DMS53 treated with DMSO at 0.1 percent for 48 hours (cell line): ENCODE measurements around the gene ZNF438.
"Not testable (repeated sequence)": the region's sequence is repeated elsewhere in the genome, so short reads cannot be mapped to it uniquely, and the experiment has no call there.

ENCODE experiments used
- DNase-seq: peaks from one replicate; lab custom pipeline; 2025; ENCODE audit not compliant: unreplicated experiment; lab: John Stamatoyannopoulos, UW

The ZNF438 gene, protein sequence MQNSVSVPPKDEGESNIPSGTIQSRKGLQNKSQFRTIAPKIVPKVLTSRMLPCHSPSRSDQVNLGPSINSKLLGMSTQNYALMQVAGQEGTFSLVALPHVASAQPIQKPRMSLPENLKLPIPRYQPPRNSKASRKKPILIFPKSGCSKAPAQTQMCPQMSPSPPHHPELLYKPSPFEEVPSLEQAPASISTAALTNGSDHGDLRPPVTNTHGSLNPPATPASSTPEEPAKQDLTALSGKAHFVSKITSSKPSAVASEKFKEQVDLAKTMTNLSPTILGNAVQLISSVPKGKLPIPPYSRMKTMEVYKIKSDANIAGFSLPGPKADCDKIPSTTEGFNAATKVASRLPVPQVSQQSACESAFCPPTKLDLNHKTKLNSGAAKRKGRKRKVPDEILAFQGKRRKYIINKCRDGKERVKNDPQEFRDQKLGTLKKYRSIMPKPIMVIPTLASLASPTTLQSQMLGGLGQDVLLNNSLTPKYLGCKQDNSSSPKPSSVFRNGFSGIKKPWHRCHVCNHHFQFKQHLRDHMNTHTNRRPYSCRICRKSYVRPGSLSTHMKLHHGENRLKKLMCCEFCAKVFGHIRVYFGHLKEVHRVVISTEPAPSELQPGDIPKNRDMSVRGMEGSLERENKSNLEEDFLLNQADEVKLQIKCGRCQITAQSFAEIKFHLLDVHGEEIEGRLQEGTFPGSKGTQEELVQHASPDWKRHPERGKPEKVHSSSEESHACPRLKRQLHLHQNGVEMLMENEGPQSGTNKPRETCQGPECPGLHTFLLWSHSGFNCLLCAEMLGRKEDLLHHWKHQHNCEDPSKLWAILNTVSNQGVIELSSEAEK

DNA sequence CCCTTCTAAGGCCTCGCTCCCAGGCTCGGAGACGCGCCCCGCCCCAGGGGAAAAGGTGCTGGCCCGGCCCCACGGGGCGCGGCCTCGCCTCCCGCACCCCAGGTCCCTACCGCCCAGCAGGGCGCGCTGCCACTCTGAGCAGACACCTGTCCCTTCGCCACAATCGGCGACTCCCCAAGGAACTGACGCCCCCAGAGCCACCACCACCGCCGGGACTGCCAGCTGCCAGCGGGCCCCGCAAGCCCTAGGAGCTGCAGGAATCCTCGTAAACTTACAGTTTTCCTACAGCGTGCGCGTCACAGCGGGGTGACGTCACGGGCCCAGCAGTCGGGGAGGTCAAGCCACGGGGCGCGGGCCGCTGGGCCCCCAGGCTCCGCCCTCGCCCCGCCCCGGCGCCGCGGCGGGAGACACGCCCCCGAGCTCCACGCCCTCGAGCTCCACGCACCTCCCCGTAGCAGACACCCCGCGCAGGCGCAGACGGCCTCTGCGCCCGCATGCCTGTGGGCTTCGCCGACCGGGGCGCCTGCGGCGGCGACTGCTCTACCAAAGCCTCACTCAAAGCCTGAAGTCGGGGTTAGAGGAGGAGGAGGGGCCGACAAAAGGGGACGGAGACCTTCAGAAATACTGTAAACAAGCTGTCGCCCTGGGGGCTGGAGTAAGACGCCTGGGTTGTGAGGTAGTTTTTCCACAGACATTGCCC is at the start of gene ZNF438:
Gene ZNF438, minus strand, starts transcription at position 308 of the 700 bp plus-strand sequence. CDS start 154,831 bp downstream, outside the sequence.
- DNase-seq = peak; percentile 87

DNA sequence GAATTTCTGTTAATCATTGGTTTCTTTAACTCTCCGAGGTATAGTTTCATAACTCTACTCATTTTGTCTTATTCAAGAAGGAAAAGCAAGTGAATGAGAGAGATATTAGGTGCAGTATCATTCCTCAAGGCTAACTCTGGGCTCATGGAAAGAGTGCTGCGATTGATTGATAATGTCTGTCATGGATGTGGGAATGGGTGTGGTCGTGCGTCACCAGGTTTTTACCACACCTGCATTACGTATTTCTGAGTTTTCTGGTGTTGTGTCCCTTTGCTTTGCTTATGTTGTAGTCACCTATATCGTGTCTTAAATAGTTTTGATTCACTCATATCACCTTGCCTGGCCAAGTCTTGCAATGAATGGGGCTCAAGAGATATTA is 44.9 kb upstream of the ZNF438 start:
- no peak for DNase-seq

DNA sequence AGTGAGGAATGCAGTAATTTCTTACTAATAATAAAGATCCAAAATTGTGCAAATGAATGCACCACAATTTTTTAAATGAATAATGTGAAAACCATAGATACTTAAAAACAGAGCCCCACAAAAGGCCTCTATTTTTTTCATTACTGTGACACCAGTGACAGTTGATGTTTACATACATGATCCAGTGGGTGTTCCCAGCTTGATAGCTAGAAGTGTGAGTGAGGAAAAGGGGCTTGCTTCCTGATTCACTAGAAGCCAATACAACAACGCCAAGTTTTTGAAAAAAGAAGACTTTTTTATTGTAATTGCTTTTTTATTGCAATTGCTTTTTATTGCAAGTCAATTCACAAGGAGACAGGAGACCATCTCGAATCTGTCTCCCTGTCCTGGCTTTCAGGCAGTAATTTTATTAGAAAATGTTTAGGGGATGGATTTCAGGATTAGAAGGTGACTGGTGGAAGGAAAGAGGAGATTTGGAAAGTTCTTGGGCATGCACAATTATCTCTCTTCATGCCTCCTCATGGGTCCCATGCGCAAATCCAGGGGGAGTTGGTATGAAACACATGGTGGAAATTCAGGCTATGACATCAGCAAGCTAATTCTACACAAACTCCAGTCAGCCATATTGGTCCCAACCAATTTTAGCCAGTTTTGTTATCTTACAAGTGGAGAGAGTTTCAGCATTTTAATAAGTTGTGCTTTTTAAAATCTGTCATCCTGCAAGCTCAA is 44.4 kb upstream of the ZNF438 start:
- DNase-seq = no peak

DNA sequence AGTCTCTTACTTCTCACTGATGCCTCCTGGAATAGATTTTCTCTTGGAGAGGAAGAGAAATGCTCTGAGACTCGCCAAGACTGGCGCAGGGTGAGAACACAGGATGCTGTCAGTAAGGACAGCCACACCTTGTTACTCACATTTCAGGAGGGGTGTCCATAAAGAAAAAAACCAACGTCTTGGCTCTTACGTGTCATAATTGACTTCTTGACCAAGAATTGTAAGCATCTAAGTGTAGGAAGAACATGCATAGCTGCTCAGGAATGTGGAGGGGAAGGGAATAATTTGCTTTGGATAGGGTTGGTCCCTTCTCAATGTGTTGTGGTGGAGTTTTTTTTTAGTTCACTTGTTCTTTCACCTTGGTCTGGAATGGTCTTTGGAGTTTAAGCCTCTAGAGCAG is 43.8 kb upstream of the ZNF438 start:
- no peak for DNase-seq

DNA sequence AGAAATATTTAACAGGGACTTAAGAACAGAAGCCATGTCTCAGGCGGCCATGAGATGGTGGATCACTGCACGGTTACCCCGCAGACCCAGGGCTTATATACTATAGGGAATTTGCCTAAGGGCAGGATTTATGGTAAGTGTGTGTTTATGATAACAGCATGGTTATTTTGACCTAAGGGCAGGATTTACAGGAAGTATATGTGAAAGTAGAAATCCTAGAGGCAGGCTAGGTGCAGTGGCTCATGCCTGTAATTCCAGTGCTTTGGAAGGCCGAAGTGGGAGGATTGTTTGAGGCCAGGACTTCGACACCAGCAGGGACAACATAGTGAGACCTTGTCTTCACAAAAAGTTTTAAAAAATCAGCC is 43.0 kb upstream of the ZNF438 start:
- no peak for DNase-seq

DNA sequence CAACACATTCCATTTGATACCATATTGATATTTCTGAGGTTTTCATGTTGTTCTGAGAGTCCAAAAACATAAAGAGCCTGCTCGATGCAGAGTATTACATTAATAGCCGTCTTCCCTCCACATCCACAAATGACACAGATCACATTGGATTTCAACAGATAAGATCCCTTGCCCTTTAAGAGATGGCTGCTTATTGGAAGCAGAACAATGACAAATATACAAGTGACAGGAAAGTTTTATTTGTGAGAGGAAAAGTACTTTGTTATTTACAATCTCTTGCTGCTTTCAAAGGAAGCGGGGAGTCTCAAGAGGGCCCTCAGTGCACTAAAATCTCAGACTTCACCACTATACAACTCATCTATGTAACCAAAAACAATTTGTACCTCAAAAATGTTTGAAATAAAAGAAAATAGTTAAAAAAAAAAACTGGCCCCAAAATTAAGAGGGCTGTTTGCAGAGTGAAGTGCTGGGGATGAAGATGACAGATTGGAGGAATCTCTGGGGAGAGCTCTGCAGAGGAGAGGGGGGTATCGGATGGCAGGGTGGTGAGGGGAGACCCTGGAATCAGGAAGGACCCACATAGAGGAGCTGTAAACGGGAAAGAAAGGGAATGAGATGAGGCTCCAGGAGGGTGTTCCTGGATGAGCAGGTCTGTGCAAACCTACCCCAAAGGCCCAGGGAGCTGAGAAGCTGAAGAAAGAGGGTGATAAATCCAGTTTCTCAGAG is 42.5 kb upstream of the ZNF438 start:
- no peak for DNase-seq

DNA sequence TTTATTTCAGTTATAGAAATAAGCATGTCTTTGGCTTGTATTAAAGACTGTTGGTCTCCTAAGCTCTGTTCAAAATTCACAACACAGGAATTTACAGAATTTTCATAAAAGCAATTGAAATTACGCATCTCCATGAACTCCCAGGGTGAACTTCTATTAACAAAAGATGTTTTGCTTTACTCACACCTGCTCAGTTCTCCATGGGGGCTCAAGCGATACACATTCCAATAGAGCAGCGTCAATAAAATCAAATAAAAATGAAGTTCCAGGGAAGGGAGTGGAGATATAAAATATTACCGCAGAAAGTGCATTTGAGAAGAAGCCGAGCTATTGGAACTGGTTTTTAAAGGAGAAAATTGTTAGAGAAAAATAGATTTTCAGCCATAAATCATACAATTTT is 41.5 kb upstream of the ZNF438 start:
- DNase-seq = no peak

DNA sequence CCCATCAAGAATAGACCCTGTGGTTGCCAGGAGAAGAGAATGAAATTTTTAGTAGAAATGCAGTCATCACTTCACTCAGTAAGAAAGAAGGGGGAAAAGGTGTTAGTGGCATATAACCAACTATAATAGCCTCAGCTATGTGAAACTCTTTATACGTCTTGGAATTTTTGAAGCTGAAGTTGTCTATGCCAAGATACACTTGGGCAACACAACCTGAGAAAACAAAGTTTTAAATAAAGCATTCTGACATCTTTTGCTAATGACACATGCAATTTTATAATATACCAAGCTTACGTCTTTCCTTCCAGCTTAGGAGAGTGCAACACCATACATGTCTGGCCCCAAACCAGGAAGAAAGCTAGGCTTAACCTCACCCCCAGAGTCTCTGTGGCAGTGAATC is 40.8 kb upstream of the ZNF438 start:
- DNase-seq = no peak

DNA sequence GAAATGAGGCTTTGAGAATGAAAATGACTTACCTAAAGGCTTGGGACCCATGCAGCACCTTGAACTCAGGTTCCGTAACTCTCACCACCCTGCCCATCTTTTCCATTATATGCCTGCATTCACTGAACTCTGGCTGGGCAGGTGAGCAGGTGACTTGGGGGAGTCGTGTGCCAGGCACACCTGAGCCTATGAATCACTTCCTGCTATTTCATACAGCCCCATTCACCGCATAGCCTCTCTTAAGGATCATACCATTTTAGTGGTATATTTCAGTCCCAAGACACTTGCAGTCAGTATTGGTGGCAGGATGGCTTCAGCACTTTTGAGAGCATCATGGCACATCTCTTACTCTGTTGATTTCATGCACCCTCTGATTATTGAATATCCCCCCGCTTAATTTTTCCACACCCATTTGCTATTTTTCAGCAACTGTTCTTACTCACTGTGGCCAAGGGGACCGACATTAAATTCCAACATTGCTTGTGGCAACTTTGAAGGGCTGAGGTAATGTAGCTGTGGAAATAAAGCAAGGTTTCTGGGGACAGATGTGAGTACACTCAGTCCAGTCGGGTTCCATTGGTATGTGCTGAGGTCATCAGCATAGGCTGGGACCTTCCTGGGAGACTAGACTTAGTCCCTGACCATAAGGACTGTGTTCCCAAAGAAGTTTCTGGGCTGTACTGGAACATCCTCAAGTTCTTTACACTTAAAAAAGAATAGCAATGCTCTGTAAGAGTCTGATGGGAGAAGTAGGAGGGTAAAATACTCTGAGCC is 39.8 kb upstream of the ZNF438 start:
- peak; percentile 56 for DNase-seq

DNA sequence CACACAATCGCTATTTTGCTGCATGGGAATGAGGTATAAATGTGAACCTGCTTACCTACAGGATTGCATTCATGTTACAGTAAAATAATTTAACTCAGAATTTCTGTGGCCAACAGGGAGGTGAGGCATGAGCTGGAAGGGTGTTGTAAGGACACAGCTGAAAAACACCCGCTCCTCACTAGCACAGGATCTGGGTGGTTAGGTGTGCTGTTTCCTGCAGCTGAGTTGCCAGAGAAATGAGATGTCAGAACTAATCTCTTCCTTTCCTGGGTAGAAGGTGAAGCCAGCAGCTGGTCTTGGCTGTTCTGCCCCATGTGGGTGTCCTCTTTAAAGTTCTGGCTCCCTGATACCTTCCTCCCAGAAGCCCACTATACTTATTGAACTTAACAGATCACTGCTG is 39.0 kb upstream of the ZNF438 start:
- no peak for DNase-seq

DNA sequence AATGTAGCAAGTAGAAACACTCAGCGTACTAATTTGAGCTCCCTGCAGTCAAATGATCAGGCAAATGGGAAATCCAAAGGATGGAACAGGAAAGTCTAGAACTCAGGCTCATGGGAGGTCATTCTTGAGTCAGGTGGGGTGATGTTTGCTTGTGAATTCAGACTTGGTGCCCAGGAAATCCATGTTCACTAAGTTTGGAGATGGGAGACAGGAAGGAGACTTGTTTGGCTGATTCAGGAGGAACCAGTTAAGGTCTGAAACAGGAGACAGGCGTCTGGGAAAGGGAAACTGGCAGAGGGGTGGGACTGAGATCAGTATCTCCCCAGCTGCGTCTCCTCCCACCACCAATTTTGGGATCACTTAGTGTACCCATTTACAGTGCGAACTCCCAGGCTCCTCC is 38.4 kb upstream of the ZNF438 start:
- DNase-seq = no peak

DNA sequence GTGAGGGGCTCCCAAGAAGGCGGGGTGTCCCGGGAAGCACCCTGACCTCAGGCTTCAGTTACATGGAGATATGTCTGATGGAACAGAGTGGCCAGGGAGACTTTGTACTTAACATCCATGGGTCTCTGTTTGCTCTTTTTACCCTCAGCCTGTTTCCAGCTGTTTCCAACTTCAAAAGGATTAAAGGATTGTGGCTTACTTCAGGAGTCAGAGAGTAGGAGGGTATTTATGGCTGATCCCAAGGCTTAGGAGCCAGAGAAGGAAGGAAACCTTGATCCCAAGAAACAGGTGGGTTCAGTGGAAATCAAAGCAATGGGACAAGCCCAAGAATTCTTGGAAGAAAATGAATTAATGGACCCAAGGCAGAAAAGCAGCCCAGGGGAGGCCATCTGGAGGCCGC is 37.7 kb upstream of the ZNF438 start:
- no peak for DNase-seq

DNA sequence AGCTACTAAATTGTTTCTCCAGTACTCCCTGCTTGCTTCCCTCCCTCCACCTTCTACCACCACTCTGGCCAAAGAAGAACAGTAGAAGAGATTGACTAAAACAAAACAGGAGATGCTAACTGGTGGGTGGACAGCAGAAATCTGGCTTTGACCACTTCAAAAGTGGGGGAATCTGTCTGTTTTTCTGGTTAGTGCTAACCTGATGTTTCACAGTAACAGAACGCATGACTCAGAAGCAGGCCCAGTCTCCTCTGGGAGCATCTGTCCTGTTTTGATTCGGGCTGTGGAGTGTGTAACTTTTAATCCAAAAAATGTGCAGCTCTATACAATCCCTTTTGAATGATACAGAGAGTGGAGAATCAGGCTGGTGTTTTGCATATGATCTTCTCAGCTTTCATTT is 32.7 kb upstream of the ZNF438 start:
- no peak for DNase-seq

DNA sequence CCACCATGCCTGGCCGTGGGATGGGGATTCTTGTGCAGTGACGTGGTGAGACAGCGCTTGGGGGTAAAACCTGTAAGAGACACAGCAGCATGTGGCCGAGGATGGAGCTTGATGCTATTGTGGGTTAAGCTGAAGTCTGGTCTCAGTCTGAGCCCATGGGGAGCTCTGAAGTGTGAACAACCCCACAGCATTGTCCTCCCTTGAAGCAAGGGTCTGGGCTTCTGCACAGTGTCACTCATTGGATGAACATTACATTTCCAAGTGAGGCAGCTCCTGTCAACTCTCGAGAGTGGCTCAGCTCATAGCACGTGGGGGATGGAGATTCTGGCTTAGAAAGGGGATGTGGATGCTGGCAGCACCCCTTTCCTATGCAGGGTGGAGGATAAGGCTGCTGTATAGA is 32.2 kb upstream of the ZNF438 start:
- no peak for DNase-seq

DNA sequence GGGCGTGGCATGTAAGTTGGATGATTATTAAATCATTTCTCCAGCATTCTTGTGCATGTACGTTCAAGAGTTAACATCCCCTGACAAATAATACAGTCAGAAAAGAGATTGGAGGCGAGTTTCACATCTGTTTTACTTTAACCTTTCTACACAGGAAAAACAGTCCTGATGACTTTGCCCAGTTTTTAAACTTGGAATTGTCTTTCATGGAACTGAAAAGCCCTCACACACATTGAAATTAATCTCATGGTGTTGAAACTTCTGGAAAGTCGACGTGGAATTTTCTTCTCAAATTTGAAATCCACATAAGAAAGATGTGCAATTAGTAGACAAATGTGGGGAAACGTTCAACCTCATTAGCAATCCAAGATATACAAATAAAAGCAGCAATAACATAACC is 31.2 kb upstream of the ZNF438 start:
- no peak for DNase-seq

DNA sequence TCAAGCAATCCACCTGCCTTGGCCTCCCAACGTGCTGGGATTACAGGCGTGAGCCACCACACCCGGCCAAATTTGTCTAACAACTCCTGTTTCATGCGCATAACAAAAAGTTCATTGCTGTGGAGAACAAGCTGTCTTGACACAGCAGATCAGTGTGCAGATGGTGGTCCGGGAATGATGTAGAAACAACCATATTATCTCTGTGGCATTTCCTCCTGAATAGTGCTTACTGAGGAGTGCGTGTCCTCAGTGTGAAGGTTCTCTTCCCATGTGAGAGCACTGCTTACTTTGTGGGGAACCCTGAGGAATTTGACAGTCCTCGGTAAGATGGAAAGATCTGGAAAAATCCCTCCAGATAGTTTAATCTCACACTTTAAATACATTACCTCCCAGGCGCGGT is 30.3 kb upstream of the ZNF438 start:
- DNase-seq = no peak

DNA sequence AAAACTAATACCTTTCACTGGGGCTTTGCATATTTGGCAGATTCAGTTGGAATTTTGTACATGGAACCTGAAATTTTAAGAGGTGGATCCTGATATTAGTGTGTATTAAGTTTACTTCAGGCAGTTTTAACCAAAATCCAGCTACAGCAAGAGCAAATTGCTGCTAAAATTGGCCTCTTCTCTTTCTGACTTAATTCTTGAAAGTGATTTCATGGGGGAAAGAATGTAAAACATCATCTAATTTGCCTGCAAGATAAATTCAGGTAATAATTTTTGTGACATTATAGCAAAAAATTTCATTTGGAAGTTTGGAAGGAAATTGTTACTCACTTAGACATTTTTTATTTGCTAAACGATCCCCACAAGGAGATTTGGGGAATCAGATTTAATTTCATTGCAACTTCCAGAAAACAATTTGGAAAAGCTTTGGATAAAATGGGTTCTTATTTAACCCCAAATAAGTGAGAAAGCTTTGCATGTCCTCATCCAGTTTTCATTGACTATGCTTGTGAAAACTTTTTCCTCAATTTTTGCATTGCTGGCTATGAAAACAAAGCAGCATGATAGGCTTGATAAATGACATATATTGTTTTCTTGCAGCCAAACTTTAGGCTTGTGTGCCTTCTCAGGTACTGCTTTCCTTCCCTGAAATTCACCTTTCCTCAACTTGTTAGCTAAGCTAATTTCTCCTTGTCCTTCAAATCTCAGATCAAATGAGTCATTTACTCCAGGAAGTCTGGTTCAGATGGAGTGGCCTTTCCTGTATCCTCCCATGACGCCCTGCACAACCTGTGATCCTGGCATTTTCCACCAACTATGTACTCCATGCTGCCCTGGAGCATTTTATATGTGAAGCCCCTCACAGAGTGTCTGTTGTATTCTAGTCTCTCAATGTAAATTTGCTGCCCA is 27.4 kb upstream of the ZNF438 start:
- DNase-seq = peak; percentile 5

DNA sequence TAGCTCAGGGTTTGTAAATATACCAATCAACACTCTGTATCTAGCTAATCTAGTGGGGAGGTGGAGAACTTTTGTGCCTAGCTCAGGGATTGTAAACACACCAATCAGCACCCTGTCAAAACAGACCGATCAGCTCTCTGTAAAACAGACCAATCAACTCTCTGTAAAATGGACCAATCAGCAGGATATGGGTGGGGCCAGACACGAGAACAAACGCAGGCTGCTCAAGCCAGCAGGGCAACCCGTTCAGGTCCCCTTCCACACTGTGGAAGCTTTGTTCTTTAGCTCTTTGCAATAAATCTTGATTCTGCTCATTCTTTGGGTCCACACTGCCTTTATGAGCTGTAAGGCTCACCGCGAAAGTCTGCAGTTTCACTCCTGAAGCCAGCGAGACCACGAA is 25.0 kb upstream of the ZNF438 start:
- DNase-seq = not testable (repeated sequence)
